GM12891 (cell line): Measurements from ENCODE around the gene AP4M1.

Source experiments
- PAX5 ChIP-seq: IDR thresholded peaks from 2 replicates; pipeline ENCODE4 v1.6.1; 2011; ENCODE audit warnings: low read length, moderate library complexity, mild to moderate bottlenecking; ENCODE audit not compliant: insufficient read depth, severe bottlenecking
- POLR2A ChIP-seq: IDR thresholded peaks from 2 replicates; pipeline ENCODE4 v1.6.1; 2011; ENCODE audit warnings: low read depth, low read length, control low read depth
- POLR2AphosphoS5 ChIP-seq: IDR thresholded peaks from 2 replicates; pipeline ENCODE4 v1.6.1; 2011; ENCODE audit warnings: low read depth, low read length, control low read depth

GRCh38 chr7:100109521-100110163 lies 8.2 kb downstream of the AP4M1 start:
- TF ChIP-seq POLR2AphosphoS5 (no peak), POLR2A (no peak), PAX5 (no peak)
